Measurements from ENCODE around the gene SLC9A3. TPM values are rescaled to one million over a fixed set of nuclear protein-coding genes. Genes with fewer than 3 reads are reported as not detected.

SLC9A3 gene
- total and polyA plus RNA-seq, 12 donors: 0.53 to 1.5 (median 1.0) TPM

- intact Hi-C loops (cut with DNase I): no loop called here
- ATAC-seq (no peak), DNase-seq (no peak)
- Histone ChIP-seq H3K27ac (no peak overlapping the region), H3K9me3 (no peaks in the 10 kb centered on the region), H3K4me1 (peaks cover 0 to 12% (median 8%) of the 10 kb centered on the region in 9 donors), H3K4me3 (no peak overlapping the region), H3K36me3 (no peaks in the 10 kb centered on the region), H3K27me3 (peaks cover 21 to 99% (median 92%) of the 10 kb centered on the region in 7 donors)
- 76 to 79% methylated on average over 9 of the region's 9 CpGs for WGBS, 2 donors
- TF ChIP-seq, protein P1, sequence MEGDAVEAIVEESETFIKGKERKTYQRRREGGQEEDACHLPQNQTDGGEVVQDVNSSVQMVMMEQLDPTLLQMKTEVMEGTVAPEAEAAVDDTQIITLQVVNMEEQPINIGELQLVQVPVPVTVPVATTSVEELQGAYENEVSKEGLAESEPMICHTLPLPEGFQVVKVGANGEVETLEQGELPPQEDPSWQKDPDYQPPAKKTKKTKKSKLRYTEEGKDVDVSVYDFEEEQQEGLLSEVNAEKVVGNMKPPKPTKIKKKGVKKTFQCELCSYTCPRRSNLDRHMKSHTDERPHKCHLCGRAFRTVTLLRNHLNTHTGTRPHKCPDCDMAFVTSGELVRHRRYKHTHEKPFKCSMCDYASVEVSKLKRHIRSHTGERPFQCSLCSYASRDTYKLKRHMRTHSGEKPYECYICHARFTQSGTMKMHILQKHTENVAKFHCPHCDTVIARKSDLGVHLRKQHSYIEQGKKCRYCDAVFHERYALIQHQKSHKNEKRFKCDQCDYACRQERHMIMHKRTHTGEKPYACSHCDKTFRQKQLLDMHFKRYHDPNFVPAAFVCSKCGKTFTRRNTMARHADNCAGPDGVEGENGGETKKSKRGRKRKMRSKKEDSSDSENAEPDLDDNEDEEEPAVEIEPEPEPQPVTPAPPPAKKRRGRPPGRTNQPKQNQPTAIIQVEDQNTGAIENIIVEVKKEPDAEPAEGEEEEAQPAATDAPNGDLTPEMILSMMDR (IDR thresholded peaks at IDR 0.05): no peak
Measured at GRCh38 chr5:520850-521226, 3.4 kb downstream of the SLC9A3 start.

GRCh38 chr5:520196-520849, 3.9 kb downstream of the SLC9A3 start:
- TF ChIP-seq, protein P1 (IDR thresholded peaks at IDR 0.05): no peak
- H3K9me3 ChIP-seq: no peaks in the 10 kb centered on the region
- DNase-seq (no peak), ATAC-seq (no peak)
- intact Hi-C loops (cut with DNase I): no loop called here
- no peak overlapping the region for H3K27ac ChIP-seq
- 80 to 83% methylated on average over 20 of the region's 20 CpGs for WGBS, 2 donors
- H3K36me3 ChIP-seq: no peaks in the 10 kb centered on the region
- H3K4me3 ChIP-seq: no peak overlapping the region
- H3K27me3 ChIP-seq: peaks cover 19 to 96% (median 88%) of the 10 kb centered on the region in 7 donors
- H3K4me1 ChIP-seq: peaks cover 0 to 12% (median 8%) of the 10 kb centered on the region in 9 donors

GRCh38 chr5:518721-519120, 5.5 kb downstream of the SLC9A3 start:
- intact Hi-C loops (cut with DNase I): no loop called here
- TF ChIP-seq, protein P1 (IDR thresholded peaks at IDR 0.05): no peak
- ATAC-seq: no peak
- peaks cover 0 to 7% (median 3%) of the 10 kb centered on the region in 9 donors for H3K4me1 ChIP-seq
- no peaks in the 10 kb centered on the region for H3K36me3 ChIP-seq
- no peak overlapping the region for H3K4me3 ChIP-seq
- DNase-seq: no peak
- 77% methylated on average over 10 of the region's 10 CpGs for WGBS, 2 donors
- no peaks in the 10 kb centered on the region for H3K9me3 ChIP-seq
- H3K27ac ChIP-seq: no peak overlapping the region
- H3K27me3 ChIP-seq: peaks cover 4 to 96% (median 88%) of the 10 kb centered on the region in 7 donors

DNA sequence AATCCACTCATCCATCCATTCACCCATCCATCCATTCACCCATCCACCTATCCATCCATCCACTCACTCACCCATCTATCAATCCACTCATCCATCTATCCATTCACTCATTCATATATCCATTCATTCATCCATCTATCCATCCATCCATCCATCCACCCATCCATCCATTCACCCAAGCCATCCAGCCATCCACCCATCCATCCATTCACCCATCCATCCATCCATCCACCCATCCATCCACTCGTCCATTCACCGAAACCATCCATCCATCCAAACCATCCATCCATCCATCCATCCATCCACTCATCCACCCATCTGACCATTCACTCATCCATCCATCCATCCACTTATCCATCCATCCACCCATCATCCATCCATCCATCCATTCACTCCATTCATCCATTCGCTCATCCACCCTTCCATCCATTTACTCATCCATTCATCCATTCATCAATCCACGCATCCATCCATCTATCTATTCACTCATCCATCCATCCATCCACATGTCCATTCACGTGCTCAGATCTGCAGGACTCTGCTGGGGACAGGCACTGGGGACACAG, 6.6 kb downstream of the SLC9A3 start:
- H3K4me1 ChIP-seq: no peaks in the 10 kb centered on the region
- TF ChIP-seq, protein P1 (IDR thresholded peaks at IDR 0.05): no peak
- H3K36me3 ChIP-seq: no peaks in the 10 kb centered on the region
- intact Hi-C loops (cut with DNase I): no loop called here
- ATAC-seq: no peak
- H3K27me3 ChIP-seq: peaks cover 0 to 96% (median 85%) of the 10 kb centered on the region in 7 donors
- no peak overlapping the region for H3K4me3 ChIP-seq
- DNase-seq: no peak
- H3K9me3 ChIP-seq: no peaks in the 10 kb centered on the region
- no peak overlapping the region for H3K27ac ChIP-seq
- WGBS, 2 donors: 87 to 89% methylated on average over 5 of the region's 5 CpGs

Measured in heart right ventricle (tissue), 16 donors.